K562 (cell line): Measurements from ENCODE around the gene LEPR. TPM values are rescaled to one million over a fixed set of nuclear protein-coding genes. Genes with fewer than 3 reads are reported as not detected.

Source experiments
- BCOR ChIP-seq: fragments of 450-650 bp; IDR thresholded peaks from 2 replicates; pipeline ENCODE4 v1.6.1; 2016
- CHD4 ChIP-seq: fragments of 200-600 bp; sonication (generic); IDR thresholded peaks from 3 replicates; pipeline ENCODE4 v1.6.1; 2012; ENCODE audit warnings: low read depth, mild to moderate bottlenecking, mixed read lengths, low read length, inconsistent platforms; ENCODE audit not compliant: insufficient read depth, insufficient replicate concordance, poor library complexity, severe bottlenecking
- CTCFL ChIP-seq: IDR thresholded peaks from 2 replicates; pipeline ENCODE4 v1.6.1; 2011; ENCODE audit warnings: borderline replicate concordance, low read depth, mild to moderate bottlenecking, moderate library complexity, low read length; ENCODE audit not compliant: insufficient read depth, poor library complexity, severe bottlenecking
- HDAC6 ChIP-seq: IDR thresholded peaks from 2 replicates; pipeline ENCODE4 v1.6.1; 2012; ENCODE audit warnings: low read depth, mild to moderate bottlenecking, control low read depth, inconsistent platforms, low read length, moderate library complexity
- HNRNPLL ChIP-seq: fragments of 200-400 bp; formaldehyde crosslinking; IDR thresholded peaks from 2 replicates; pipeline ENCODE4 v1.6.1; 2017; ENCODE audit warnings: low read length, low read depth, mild to moderate bottlenecking; ENCODE audit not compliant: poor library complexity, severe bottlenecking
- KDM1A ChIP-seq, 2 experiments: fragments of 450-650 bp; IDR thresholded peaks; 2 replicates each; pipeline ENCODE4 v1.6.1; 2016; ENCODE audit warnings: mild to moderate bottlenecking in 2 of 2
- NFYB ChIP-seq: IDR thresholded peaks from 2 replicates; pipeline ENCODE4 v1.6.1; 2011; ENCODE audit warnings: mild to moderate bottlenecking, moderate library complexity; ENCODE audit not compliant: insufficient read length; ENCODE audit errors: extremely low read depth
- PTBP1 ChIP-seq: fragments of 200-400 bp; formaldehyde crosslinking; IDR thresholded peaks from 2 replicates; pipeline ENCODE4 v1.6.1; 2017; ENCODE audit warnings: low read depth, low read length
- SMARCA5 ChIP-seq: fragments of 450-650 bp; IDR thresholded peaks from 2 replicates; pipeline ENCODE4 v1.6.1; 2016
- THRA ChIP-seq: fragments of 450-650 bp; IDR thresholded peaks from 2 replicates; pipeline ENCODE4 v1.6.1; 2017; ENCODE audit warnings: mild to moderate bottlenecking, moderate library complexity
- ZBTB5 ChIP-seq: fragments of 450-650 bp; IDR thresholded peaks from 2 replicates; pipeline ENCODE4 v1.6.1; 2017; ENCODE audit warnings: antibody characterized with exemption
- ZNF174 ChIP-seq: fragments of 250-450 bp; sonication (Bioruptor Pico); IDR thresholded peaks from 2 replicates; pipeline ENCODE4 v1.4.0; 2020; ENCODE audit warnings: mild to moderate bottlenecking
- ZNF217 ChIP-seq: sonication (generic); formaldehyde crosslinking; IDR thresholded peaks from 2 replicates; pipeline ENCODE4 v1.8.0; 2022; ENCODE audit warnings: mild to moderate bottlenecking, missing genetic modification reagents
- ZNF384 ChIP-seq: IDR thresholded peaks from 2 replicates; pipeline ENCODE4 v1.6.1; 2012; ENCODE audit warnings: low read depth, low read length, improper control_type of control experiment
- polyA plus RNA-seq, 8 experiments: library from polyadenylated mRNA; depleted of rRNA in 4 of 8; stranded (reverse) in 5 of 8; unstranded in 3 of 8; fragments of >200 nt; fragmentation: Nextera tagmentation in 2 of 8; fragmentation: Illumina TruSeq in 1 of 8; extraction: Ambion mirVana in 2 of 8; extraction: Trizol in 1 of 8; gene quantifications; 2 replicates each; pipeline versions ENCODE4 v1.2.1 to v1.2.3, GENCODE V29; 2011 to 2014; ENCODE audit warnings: inconsistent platforms in 1 of 8, missing spikeins in 1 of 8
- total RNA-seq, 7 experiments: library from RNA; depleted of rRNA in 6 of 7; stranded (reverse); fragments of >200 nt in 6 of 7; fragmentation: Illumina TruSeq in 2 of 7; extraction: Trizol in 2 of 7; gene quantifications; 2 replicates each; pipeline versions ENCODE4 v1.2.1 to v1.2.3, GENCODE V29; 2011 to 2021; ENCODE audit warnings: low replicate concordance in 1 of 7
- TF ChIP-seq, protein P1 (sequence below): fragments of 250-450 bp; sonication (Bioruptor Pico); IDR thresholded peaks from 2 replicates; pipeline ENCODE4 v1.5.0; 2020; ENCODE audit warnings: mild to moderate bottlenecking
- TF ChIP-seq, protein P2 (sequence below), 2 experiments: IDR thresholded peaks in 1 of 2; conservative IDR thresholded peaks in 1 of 2; 2 replicates each; pipeline ENCODE4 v1.6.1; 2016; ENCODE audit warnings: low read depth in 2 of 2, mild to moderate bottlenecking in 1 of 2, missing compliant biosample characterization in 1 of 2, missing genetic modification characterization in 1 of 2, moderate library complexity in 1 of 2

Gene LEPR
- total and polyA plus RNA-seq, 9 of the 15 experiments (the other 6 are each of a cell fraction or from before 2014, with no cell fraction given), result 12.2 to 111 (median 43.1) TPM

GRCh38 chr1:65378247-65378946 is 42.1 kb upstream of the LEPR start (continued):
- no peak for TF ChIP-seq ZBTB5
- TF ChIP-seq CTCFL, result no peak
- TF ChIP-seq ZNF174 (CRISPR knock-in tag), result no peak
- no peak for TF ChIP-seq HDAC6
- no peak for TF ChIP-seq HNRNPLL
- TF ChIP-seq, protein P1, sequence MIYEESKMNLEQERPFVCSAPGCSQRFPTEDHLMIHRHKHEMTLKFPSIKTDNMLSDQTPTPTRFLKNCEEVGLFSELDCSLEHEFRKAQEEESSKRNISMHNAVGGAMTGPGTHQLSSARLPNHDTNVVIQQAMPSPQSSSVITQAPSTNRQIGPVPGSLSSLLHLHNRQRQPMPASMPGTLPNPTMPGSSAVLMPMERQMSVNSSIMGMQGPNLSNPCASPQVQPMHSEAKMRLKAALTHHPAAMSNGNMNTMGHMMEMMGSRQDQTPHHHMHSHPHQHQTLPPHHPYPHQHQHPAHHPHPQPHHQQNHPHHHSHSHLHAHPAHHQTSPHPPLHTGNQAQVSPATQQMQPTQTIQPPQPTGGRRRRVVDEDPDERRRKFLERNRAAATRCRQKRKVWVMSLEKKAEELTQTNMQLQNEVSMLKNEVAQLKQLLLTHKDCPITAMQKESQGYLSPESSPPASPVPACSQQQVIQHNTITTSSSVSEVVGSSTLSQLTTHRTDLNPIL (CRISPR knock-in tag), result no peak
- TF ChIP-seq ZNF217, result no peak
- no peak for TF ChIP-seq CHD4
- TF ChIP-seq NFYB, result no peak
- no peak for TF ChIP-seq THRA
- TF ChIP-seq ZNF384, result no peak
- TF ChIP-seq SMARCA5, result no peak
- no peak for TF ChIP-seq PTBP1
- TF ChIP-seq BCOR, result peak; percentile 85
- peak; percentile 20 to 57; a peak in 1 of 4 replicates for TF ChIP-seq KDM1A (IDR thresholded peaks at IDR 0.05)
- TF ChIP-seq, protein P2, sequence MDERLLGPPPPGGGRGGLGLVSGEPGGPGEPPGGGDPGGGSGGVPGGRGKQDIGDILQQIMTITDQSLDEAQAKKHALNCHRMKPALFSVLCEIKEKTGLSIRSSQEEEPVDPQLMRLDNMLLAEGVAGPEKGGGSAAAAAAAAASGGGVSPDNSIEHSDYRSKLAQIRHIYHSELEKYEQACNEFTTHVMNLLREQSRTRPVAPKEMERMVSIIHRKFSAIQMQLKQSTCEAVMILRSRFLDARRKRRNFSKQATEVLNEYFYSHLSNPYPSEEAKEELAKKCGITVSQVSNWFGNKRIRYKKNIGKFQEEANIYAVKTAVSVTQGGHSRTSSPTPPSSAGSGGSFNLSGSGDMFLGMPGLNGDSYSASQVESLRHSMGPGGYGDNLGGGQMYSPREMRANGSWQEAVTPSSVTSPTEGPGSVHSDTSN (CRISPR knock-in tag; IDR thresholded peaks at IDR 0.05; ENCODE audit: low read depth), result no peak
- TF ChIP-seq, protein P2 (tag; conservative IDR thresholded peaks at IDR 0.05; ENCODE audit: low read depth), result peak; percentile 41
